ENCODE measurements around the gene HSPA12B.

GRCh38 chr20:3693376-3693775, 39.1 kb upstream of the HSPA12B start:
- TF ChIP-seq EZH2 (IDR thresholded peaks at IDR 0.05; ENCODE audit: borderline replicate concordance, low read length) (no peak), CTCF (IDR thresholded peaks at IDR 0.05; ENCODE audit: low read length) (no peak)
